ENCODE data around the gene DAGLA.

DAGLA gene

DNA sequence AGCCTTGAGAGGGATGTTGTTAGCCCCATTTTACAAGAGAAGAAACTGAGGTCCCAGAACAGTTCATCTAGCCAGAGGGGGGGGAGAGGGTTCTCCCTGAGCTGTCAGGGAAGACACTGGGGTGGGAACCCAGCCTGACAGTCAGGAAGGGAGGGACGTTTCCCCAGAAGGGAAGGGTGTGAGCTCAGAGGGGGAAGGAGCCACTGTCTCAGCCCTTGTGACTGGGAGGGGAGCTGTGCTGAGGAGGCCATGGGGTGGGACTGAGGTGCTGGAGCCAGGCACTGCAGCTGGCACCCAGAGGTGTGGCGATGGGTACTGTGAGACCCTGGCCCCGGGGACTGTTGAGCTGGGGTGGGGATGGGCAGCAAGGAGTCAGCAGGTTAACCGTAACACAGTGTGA lies 35.7 kb downstream of the DAGLA start:
- DNase-seq (ENCODE audit: low read depth), result no peak
- H3K4me3 ChIP-seq (ENCODE audit: low read length), result no peak overlapping the region
- no peak for TF ChIP-seq CTCF (conservative IDR thresholded peaks at IDR 0.05; ENCODE audit: low read depth, low read length)

DNA sequence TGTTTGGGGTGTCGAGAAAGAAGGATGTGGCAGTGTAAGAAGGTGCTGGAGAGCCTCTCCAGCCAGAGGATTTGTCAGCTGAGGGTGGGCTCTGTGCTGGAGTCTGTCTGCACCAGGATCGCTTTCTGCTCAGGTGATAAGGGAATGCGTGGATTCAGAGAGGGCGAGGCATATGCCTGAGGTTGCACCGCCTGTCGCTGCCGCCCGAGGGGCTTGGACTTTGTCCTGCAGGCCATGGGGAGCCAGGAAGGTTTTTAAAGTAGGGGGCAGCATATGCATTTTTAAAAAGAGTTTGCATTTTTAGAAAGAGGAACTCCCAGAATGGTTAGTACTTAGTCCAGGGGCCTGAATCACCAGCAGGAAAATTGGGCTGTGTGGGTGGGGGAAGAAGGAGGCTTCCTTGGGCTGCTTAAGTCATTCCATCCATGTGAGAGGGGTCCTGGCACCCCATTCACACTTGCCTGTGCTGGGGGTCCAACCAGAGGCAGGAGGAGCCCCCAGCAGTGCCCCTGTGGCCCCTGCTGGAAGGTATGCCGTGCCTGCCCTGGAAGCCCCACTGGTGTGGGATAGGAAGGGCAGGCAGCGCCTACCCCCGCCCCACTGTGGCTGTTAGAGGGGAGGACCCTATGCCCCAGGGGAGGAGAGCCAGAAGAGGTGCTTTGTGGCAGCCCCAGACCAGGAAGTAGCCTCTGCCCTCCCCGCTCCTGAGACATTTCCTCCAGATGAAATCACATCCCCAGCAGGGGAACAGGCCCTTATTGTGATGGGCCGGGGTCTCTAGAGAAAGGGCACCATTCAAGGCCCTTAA lies 36.5 kb downstream of the DAGLA start:
- no peak overlapping the region for H3K4me3 ChIP-seq (ENCODE audit: low read length)
- no peak for DNase-seq (ENCODE audit: low read depth)
- TF ChIP-seq CTCF (conservative IDR thresholded peaks at IDR 0.05; ENCODE audit: low read depth, low read length), result no peak

DNA sequence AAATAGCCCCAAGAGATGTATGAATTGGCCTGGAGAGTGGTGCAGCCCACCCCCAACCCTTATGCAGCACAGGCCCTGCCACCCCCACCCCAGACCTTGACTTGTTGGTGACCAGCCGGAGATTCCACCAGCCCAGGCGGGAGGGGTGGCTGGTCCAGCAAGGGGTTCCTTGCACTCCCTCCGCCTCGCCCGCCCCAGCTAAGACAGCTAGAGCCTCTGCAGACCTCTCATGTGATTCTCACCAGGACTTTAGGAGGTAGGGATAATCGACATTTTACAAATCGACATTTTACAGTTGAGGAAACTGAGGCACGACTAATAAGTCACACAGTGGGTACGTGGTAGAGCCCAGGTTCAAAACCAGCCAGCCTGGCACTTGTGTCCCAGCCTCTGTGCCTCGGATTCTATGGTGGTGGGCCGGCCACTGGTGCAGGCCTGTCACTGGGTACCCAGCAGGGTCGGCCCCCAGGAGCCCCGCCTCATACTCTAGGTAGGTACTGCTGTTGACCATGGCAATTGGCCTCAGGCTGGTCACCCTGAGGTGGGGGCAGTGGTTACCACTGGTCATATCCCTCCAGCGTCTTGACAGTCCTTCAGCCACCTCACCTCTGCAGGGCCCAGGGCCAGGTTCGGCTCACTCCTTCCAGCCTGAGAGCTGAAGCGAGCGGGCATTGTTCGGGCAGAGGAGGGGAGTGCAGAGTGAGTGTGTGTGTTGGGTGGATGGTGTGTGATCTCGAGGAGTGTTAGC lies 37.3 kb downstream of the DAGLA start:
- H3K4me3 ChIP-seq (ENCODE audit: low read length), result no peak overlapping the region
- no peak for DNase-seq (ENCODE audit: low read depth)
- TF ChIP-seq CTCF (conservative IDR thresholded peaks at IDR 0.05; ENCODE audit: low read depth, low read length), result no peak

DNA sequence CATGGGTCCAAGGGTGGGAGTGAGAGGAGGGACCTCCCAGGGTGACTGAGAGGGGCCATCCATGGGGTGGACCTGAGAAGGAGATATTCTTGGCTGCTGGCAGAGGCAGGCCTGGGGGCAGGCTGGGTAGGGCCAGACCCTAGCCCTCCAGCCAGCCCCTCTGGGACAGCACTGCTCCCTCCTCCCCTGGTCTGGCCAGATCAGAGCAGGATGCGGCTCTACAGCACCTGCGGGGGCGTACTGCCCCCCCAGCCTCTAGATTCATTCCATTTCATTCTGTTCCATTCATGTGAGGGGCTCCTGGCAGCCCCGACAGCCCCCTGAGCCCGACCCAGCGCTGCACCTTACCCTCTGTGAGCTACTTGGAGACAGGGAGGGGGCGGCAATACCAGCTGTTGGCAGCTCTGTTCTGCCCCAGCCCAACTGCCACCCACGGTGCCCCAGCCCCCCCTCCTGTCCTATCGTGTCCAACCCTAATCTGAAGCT lies 37.9 kb downstream of the DAGLA start:
- DNase-seq (ENCODE audit: low read depth), result no peak
- H3K4me3 ChIP-seq (ENCODE audit: low read length), result peak overlapping the region; percentile 25
- no peak for TF ChIP-seq CTCF (conservative IDR thresholded peaks at IDR 0.05; ENCODE audit: low read depth, low read length)

DNA sequence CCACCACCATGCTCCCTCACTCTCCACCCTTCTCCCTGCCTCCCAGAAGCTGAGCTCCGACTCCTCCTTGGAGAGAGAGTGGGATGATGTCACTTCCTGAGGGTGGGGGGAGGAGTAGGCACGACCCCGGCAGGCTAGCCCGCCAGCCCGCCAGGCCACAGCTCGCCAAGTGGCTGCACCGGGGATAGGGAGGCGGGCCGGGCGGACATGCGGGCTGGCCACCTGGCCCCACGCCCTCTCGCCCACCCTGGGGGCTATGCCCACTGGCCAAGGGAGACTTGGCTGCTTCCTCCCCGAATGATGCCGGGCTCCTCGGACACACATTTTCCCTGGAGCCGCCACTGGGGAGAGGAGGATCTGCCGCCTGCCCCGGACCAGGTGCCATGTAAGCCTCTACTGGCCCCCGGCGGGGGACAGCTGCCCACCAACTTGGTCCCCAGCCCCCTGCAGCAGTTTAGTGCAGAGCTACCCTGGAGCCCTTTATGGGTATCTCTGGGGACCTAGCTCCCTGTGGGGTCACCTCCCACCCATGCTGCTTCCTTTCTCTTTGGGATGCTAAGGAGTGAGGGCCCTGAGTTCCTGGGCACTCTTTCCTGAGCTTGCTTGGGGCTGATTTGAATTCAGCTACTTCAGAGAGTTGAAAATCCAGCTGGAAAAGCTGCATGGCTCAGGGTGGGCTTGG lies 38.6 kb downstream of the DAGLA start:
- DNase-seq (ENCODE audit: low read depth), result no peak
- peak overlapping the region; percentile 40 for H3K4me3 ChIP-seq (ENCODE audit: low read length)
- TF ChIP-seq CTCF (conservative IDR thresholded peaks at IDR 0.05; ENCODE audit: low read depth, low read length), result no peak

- no peak for TF ChIP-seq CTCF (conservative IDR thresholded peaks at IDR 0.05; ENCODE audit: low read depth, low read length)
- H3K4me3 ChIP-seq (ENCODE audit: low read length), result no peak overlapping the region
- no peak for DNase-seq (ENCODE audit: low read depth)
These were observed 39.8 kb downstream of the DAGLA start for GRCh38 chr11:61719978-61720377.

All from retinal pigment epithelial cell (primary cell).